Upper lobe of left lung (tissue), 6 donors: Measurements from ENCODE around the gene RNF39. TPM values are rescaled to one million over a fixed set of nuclear protein-coding genes. Genes with fewer than 3 reads are reported as not detected.

Experiments used
- ATAC-seq, 2 donors: fragments of 200-7000 bp; cut with Tn5 transposase; one replicate each; pipeline ENCODE4 v1.9.1; 2022; ENCODE audit warnings: mild to moderate bottlenecking in 2 of 2, moderate library complexity in 2 of 2; ENCODE audit not compliant: low FRiP score in 2 of 2
- DNase-seq, 2 donors: peaks; one replicate each; pipeline ENCODE4 v3.0.0-alpha.2; 2019 to 2020
- H3K27ac ChIP-seq, 4 donors: fragments of 200-600 bp; sonication (generic); one replicate each; pipeline ENCODE4 v1.5.1; 2016 to 2019
- H3K27me3 ChIP-seq, 4 donors: fragments of 200-600 bp; sonication (generic); one replicate each; pipeline ENCODE4 v1.5.1; 2017 to 2019
- H3K36me3 ChIP-seq, 4 donors: fragments of 200-600 bp; sonication (generic); one replicate each; pipeline ENCODE4 v1.5.1; 2016 to 2019
- H3K4me1 ChIP-seq, 4 donors: fragments of 200-600 bp; sonication (generic); one replicate each; pipeline ENCODE4 v1.5.1; 2018 to 2019
- H3K4me3 ChIP-seq, 4 donors: fragments of 200-600 bp; sonication (generic); one replicate each; pipeline ENCODE4 v1.5.1; 2017 to 2019; ENCODE audit warnings: mild to moderate bottlenecking in 2 of 4, moderate library complexity in 1 of 4
- H3K9me3 ChIP-seq, 4 donors: fragments of 200-600 bp; sonication (generic); one replicate each; pipeline ENCODE4 v1.5.1; 2018 to 2019
- CTCF ChIP-seq, 6 experiments: fragments of 450-650 bp in 4 of 6; fragments of 200-600 bp in 2 of 6; sonication (generic) in 2 of 6; IDR thresholded peaks; one replicate each; pipeline ENCODE4 v1.5.1; 2016 to 2019; ENCODE audit warnings: antibody characterized with exemption in 6 of 6
- EP300 ChIP-seq, 4 donors: sonication (generic); formaldehyde crosslinking; IDR thresholded peaks; one replicate each; pipeline ENCODE4 v1.5.1; 2017; ENCODE audit warnings: antibody characterized with exemption in 4 of 4, control low read depth in 2 of 4
- POLR2A ChIP-seq, 4 donors: fragments of 450-650 bp; IDR thresholded peaks; one replicate each; pipeline ENCODE4 v1.5.1; 2016 to 2017; ENCODE audit warnings: antibody characterized with exemption in 4 of 4, mild to moderate bottlenecking in 2 of 4
- POLR2AphosphoS5 ChIP-seq, 2 donors: sonication (generic); formaldehyde crosslinking; IDR thresholded peaks; one replicate each; pipeline ENCODE4 v1.5.1; 2017; ENCODE audit warnings: antibody characterized with exemption in 2 of 2
- WGBS, 2 donors: methylation state at CpG; one replicate each; pipeline ENCODE4 v1.1.5; 2017 to 2018; 5-methylcytosine and 5-hydroxymethylcytosine counted together
- total RNA-seq, 6 donors: library from RNA; depleted of rRNA in 4 of 6; stranded (reverse); fragments of >200 nt in 4 of 6; gene quantifications; one replicate each; pipeline versions ENCODE4 v1.1.0 to v1.2.1, GENCODE V29; 2016 to 2021
- donor health status: DM: no; HTN: no; CAD: no; lungs with moderate emphysema.
- donor health status: DM: no; HTN: yes; CAD: no; lungs with severe emphysema.

RNF39 gene
- total RNA-seq, 6 donors from 2014 or later, result 2.0 to 4.2 (median 2.8) TPM

- peaks cover 0 to 11% (median 2%) of the 10 kb centered on the region in 4 donors for H3K36me3 ChIP-seq
- no peak for ATAC-seq
- DNase-seq, result no peak
- TF ChIP-seq POLR2A (IDR thresholded peaks at IDR 0.05) (no peak), EP300 (IDR thresholded peaks at IDR 0.05) (no peak), CTCF (IDR thresholded peaks at IDR 0.05) (no peak), POLR2AphosphoS5 (IDR thresholded peaks at IDR 0.05) (no peak)
- WGBS, 2 donors, result 90 to 94% methylated on average over 3 of the region's 3 CpGs
- H3K9me3 ChIP-seq, result no peaks in the 10 kb centered on the region
- no peaks in the 10 kb centered on the region for H3K27me3 ChIP-seq
- H3K4me1 ChIP-seq, result no peaks in the 10 kb centered on the region
- no peak overlapping the region for H3K27ac ChIP-seq
- no peak overlapping the region for H3K4me3 ChIP-seq
These were observed 21.9 kb downstream of the RNF39 start for GRCh38 chr6:30053682-30054081.

GRCh38 chr6:30047220-30047619 is 28.3 kb downstream of the RNF39 start:
- Histone ChIP-seq H3K9me3 (no peaks in the 10 kb centered on the region), H3K4me3 (no peak overlapping the region), H3K36me3 (no peaks in the 10 kb centered on the region), H3K4me1 (no peaks in the 10 kb centered on the region), H3K27ac (no peak overlapping the region), H3K27me3 (no peaks in the 10 kb centered on the region)
- TF ChIP-seq POLR2AphosphoS5 (IDR thresholded peaks at IDR 0.05) (no peak), EP300 (IDR thresholded peaks at IDR 0.05) (no peak), POLR2A (IDR thresholded peaks at IDR 0.05) (no peak), CTCF (IDR thresholded peaks at IDR 0.05) (no peak)
- no peak for ATAC-seq
- no peak for DNase-seq
- WGBS, 2 donors, result 69 to 74% methylated on average over 2 of the region's 2 CpGs

- no peaks in the 10 kb centered on the region for H3K4me1 ChIP-seq
- H3K27ac ChIP-seq, result no peak overlapping the region
- DNase-seq, result no peak
- ATAC-seq, result no peak
- WGBS, 2 donors, result 64 to 66% methylated on average over 2 of the region's 2 CpGs
- no peak for TF ChIP-seq CTCF (IDR thresholded peaks at IDR 0.05)
- TF ChIP-seq POLR2AphosphoS5 (IDR thresholded peaks at IDR 0.05), result no peak
- no peak for TF ChIP-seq EP300 (IDR thresholded peaks at IDR 0.05)
- TF ChIP-seq POLR2A (IDR thresholded peaks at IDR 0.05), result no peak
- H3K9me3 ChIP-seq, result no peaks in the 10 kb centered on the region
- no peak overlapping the region for H3K4me3 ChIP-seq
- no peaks in the 10 kb centered on the region for H3K36me3 ChIP-seq
- no peaks in the 10 kb centered on the region for H3K27me3 ChIP-seq
These were observed 30.9 kb downstream of the RNF39 start for GRCh38 chr6:30044630-30045029.

DNA sequence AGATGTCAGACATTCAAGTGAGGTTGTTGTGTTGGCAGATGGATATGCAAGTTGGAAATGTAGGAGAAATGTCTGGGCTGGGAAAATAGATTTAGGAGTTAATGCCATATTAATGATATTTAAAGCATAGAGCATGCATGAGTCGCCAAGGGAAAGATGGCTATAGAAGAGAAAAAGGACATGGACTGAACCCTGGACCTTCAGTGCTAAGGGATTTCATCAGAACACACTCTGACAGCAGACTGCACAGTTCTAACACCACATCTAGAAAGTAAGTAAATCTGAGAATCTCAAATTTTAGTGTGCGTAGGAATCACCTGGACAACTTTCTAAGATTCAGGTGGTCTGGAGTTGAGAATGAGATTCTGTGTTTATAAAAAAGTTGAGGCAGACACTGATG is 31.8 kb downstream of the RNF39 start:
- Histone ChIP-seq H3K27ac (no peak overlapping the region), H3K4me1 (no peaks in the 10 kb centered on the region), H3K36me3 (no peaks in the 10 kb centered on the region), H3K4me3 (no peak overlapping the region), H3K27me3 (no peaks in the 10 kb centered on the region), H3K9me3 (no peaks in the 10 kb centered on the region)
- WGBS, 2 donors, result 91 to 93% methylated on average over 2 of the region's 2 CpGs
- DNase-seq (no peak), ATAC-seq (no peak)
- TF ChIP-seq EP300 (IDR thresholded peaks at IDR 0.05), result no peak
- no peak for TF ChIP-seq POLR2A (IDR thresholded peaks at IDR 0.05)
- no peak for TF ChIP-seq POLR2AphosphoS5 (IDR thresholded peaks at IDR 0.05)
- no peak for TF ChIP-seq CTCF (IDR thresholded peaks at IDR 0.05)

- DNase-seq (no peak), ATAC-seq (no peak)
- H3K36me3 ChIP-seq, result no peaks in the 10 kb centered on the region
- no peaks in the 10 kb centered on the region for H3K9me3 ChIP-seq
- no peak overlapping the region for H3K27ac ChIP-seq
- 43 to 53% methylated on average over 1 of the region's 1 CpG for WGBS, 2 donors
- no peak overlapping the region for H3K4me3 ChIP-seq
- no peaks in the 10 kb centered on the region for H3K4me1 ChIP-seq
- TF ChIP-seq POLR2AphosphoS5 (IDR thresholded peaks at IDR 0.05) (no peak), CTCF (IDR thresholded peaks at IDR 0.05) (no peak), POLR2A (IDR thresholded peaks at IDR 0.05) (no peak), EP300 (IDR thresholded peaks at IDR 0.05) (no peak)
- H3K27me3 ChIP-seq, result no peaks in the 10 kb centered on the region
These were observed 32.7 kb downstream of the RNF39 start for GRCh38 chr6:30042914-30043313.
